Body of pancreas (tissue), 4 donors: Measurements from ENCODE around the gene MSANTD3. TPM values are rescaled to one million over a fixed set of nuclear protein-coding genes. Genes with fewer than 3 reads are reported as not detected.

ENCODE experiments used
- ATAC-seq: fragments of 150-250 bp; one replicate; pipeline ENCODE4 v1.9.1; 2016
- DNase-seq, 4 donors: peaks; one replicate each; pipeline ENCODE4 v3.0.0-alpha.2; 2019
- H3K27ac ChIP-seq, 4 donors: fragments of 200-600 bp; sonication (generic); 1 replicate in 3 of 4; 2 replicates in 1 of 4; pipeline versions ENCODE4 v1.5.1 to v1.6.1; 2016 to 2019; ENCODE audit warnings: mild to moderate bottlenecking in 1 of 4, mixed read lengths in 1 of 4, moderate library complexity in 1 of 4
- H3K27me3 ChIP-seq, 2 donors: fragments of 200-600 bp; sonication (generic); one replicate each; pipeline ENCODE4 v1.6.0; 2016; ENCODE audit warnings: mild to moderate bottlenecking in 1 of 2
- H3K36me3 ChIP-seq, 2 donors: fragments of 200-600 bp; sonication (generic); replicated peaks in 1 of 2; 2 replicates each; pipeline ENCODE4 v1.5.1; 2016; ENCODE audit warnings: low read depth in 2 of 2; ENCODE audit not compliant: insufficient read depth in 1 of 2
- H3K4me1 ChIP-seq: fragments of 200-600 bp; sonication (generic); one replicate; pipeline ENCODE4 v1.6.0; 2016
- H3K4me3 ChIP-seq, 2 donors: fragments of 200-600 bp; sonication (generic); 1 replicate in 1 of 2; 2 replicates in 1 of 2; pipeline ENCODE4 v1.5.1; 2016 to 2019
- H3K9me3 ChIP-seq, 3 donors: fragments of 200-600 bp; sonication (generic); 1 replicate in 2 of 3; 2 replicates in 1 of 3; pipeline ENCODE4 v1.5.1; 2016
- CTCF ChIP-seq, 7 experiments: fragments of 450-650 bp in 4 of 7; fragments of 200-600 bp in 3 of 7; sonication (generic) in 3 of 7; IDR thresholded peaks; one replicate each; pipeline ENCODE4 v1.5.1; 2016 to 2019; ENCODE audit warnings: antibody characterized with exemption in 7 of 7
- POLR2A ChIP-seq, 3 donors: fragments of 450-650 bp; IDR thresholded peaks; one replicate each; pipeline ENCODE4 v1.6.1; 2016; ENCODE audit warnings: antibody characterized with exemption in 3 of 3, mild to moderate bottlenecking in 2 of 3
- WGBS, 2 donors: methylation state at CpG; one replicate each; pipeline ENCODE4 v1.1.5; 2017; 5-methylcytosine and 5-hydroxymethylcytosine counted together
- intact Hi-C: fragments of 100-400 bp; cut with DNase I; formaldehyde crosslinking; loops from one replicate; pipeline ENCODE4 v1.15.1; 2023
- total RNA-seq, 2 donors: library from RNA; depleted of rRNA; stranded (reverse); fragments of >200 nt; gene quantifications; one replicate each; pipeline ENCODE4 v1.1.0, GENCODE V29; 2016

Gene MSANTD3
- total RNA-seq, 2 donors from 2014 or later: 8.8 to 21.8 TPM

GRCh38 chr9:100485196-100485595, 58.3 kb downstream of the MSANTD3 start:
- no peak overlapping the region for H3K27ac ChIP-seq
- H3K27me3 ChIP-seq: peaks cover 0 to 3% of the 10 kb centered on the region in 2 donors
- H3K36me3 ChIP-seq: no peaks in the 10 kb centered on the region
- no peak overlapping the region for H3K4me3 ChIP-seq
- intact Hi-C loops: no loop called here
- DNase-seq (no peak), ATAC-seq (no peak)
- 55 to 64% methylated on average over 1 of the region's 1 CpG for WGBS, 2 donors
- H3K9me3 ChIP-seq: no peaks in the 10 kb centered on the region
- no peaks in the 10 kb centered on the region for H3K4me1 ChIP-seq
- TF ChIP-seq CTCF (IDR thresholded peaks at IDR 0.05) (no peak), POLR2A (IDR thresholded peaks at IDR 0.05) (no peak)

- Histone ChIP-seq H3K27me3 (peaks cover 0 to 3% of the 10 kb centered on the region in 2 donors), H3K36me3 (no peaks in the 10 kb centered on the region), H3K9me3 (no peaks in the 10 kb centered on the region), H3K4me3 (no peak overlapping the region), H3K4me1 (no peaks in the 10 kb centered on the region), H3K27ac (no peak overlapping the region)
- ATAC-seq (no peak), DNase-seq (no peak)
- TF ChIP-seq CTCF (IDR thresholded peaks at IDR 0.05) (no peak), POLR2A (IDR thresholded peaks at IDR 0.05) (no peak)
- 87 to 90% methylated on average over 10 of the region's 10 CpGs for WGBS, 2 donors
- intact Hi-C loops: no loop called here
Measured at GRCh38 chr9:100486479-100487176, 59.7 kb downstream of the MSANTD3 start.

- ATAC-seq (no peak), DNase-seq (no peak)
- TF ChIP-seq CTCF (IDR thresholded peaks at IDR 0.05): no peak
- no peak for TF ChIP-seq POLR2A (IDR thresholded peaks at IDR 0.05)
- Histone ChIP-seq H3K27ac (no peak overlapping the region), H3K36me3 (no peaks in the 10 kb centered on the region), H3K9me3 (no peaks in the 10 kb centered on the region), H3K4me3 (no peak overlapping the region), H3K27me3 (peaks cover 0 to 3% of the 10 kb centered on the region in 2 donors), H3K4me1 (no peaks in the 10 kb centered on the region)
- WGBS, 2 donors: 82 to 93% methylated on average over 1 of the region's 1 CpG
- intact Hi-C loops: no loop called here
Measured at GRCh38 chr9:100488177-100488576, 61.2 kb downstream of the MSANTD3 start.

- no peak for DNase-seq
- Histone ChIP-seq H3K4me3 (no peak overlapping the region), H3K36me3 (no peaks in the 10 kb centered on the region), H3K9me3 (no peaks in the 10 kb centered on the region), H3K4me1 (no peaks in the 10 kb centered on the region), H3K27ac (no peak overlapping the region), H3K27me3 (peaks cover 0 to 2% of the 10 kb centered on the region in 2 donors)
- TF ChIP-seq POLR2A (IDR thresholded peaks at IDR 0.05) (no peak), CTCF (IDR thresholded peaks at IDR 0.05) (no peak)
- intact Hi-C loops: no loop called here
- WGBS, 2 donors: 82 to 84% methylated on average over 4 of the region's 4 CpGs
- no peak for ATAC-seq
Measured at GRCh38 chr9:100489836-100490235, 62.9 kb downstream of the MSANTD3 start.

GRCh38 chr9:100492952-100493351, 66.0 kb downstream of the MSANTD3 start:
- 88 to 93% methylated on average over 2 of the region's 2 CpGs for WGBS, 2 donors
- H3K36me3 ChIP-seq: no peaks in the 10 kb centered on the region
- TF ChIP-seq POLR2A (IDR thresholded peaks at IDR 0.05): no peak
- ATAC-seq: no peak
- H3K4me1 ChIP-seq: no peaks in the 10 kb centered on the region
- H3K27ac ChIP-seq: no peak overlapping the region
- H3K27me3 ChIP-seq: no peaks in the 10 kb centered on the region
- H3K9me3 ChIP-seq: no peaks in the 10 kb centered on the region
- DNase-seq: no peak
- intact Hi-C loops: no loop called here
- H3K4me3 ChIP-seq: no peak overlapping the region
